HG03354 (cell line): Measurements from ENCODE around the gene NR3C2.
"Not testable (repeated sequence)": the region's sequence is repeated elsewhere in the genome, so short reads cannot be mapped to it uniquely, and the experiment has no call there.

Experiments
- ATAC-seq: cut with Tn5 transposase; IDR thresholded peaks from one replicate; pipeline ENCODE4 v1.9.1; 2021; ENCODE audit warnings: mild to moderate bottlenecking; ENCODE audit not compliant: unreplicated experiment, poor library complexity, severe bottlenecking

Gene NR3C2

GRCh38 chr4:148151806-148152205 lies 290.4 kb downstream of the NR3C2 start:
- ATAC-seq = no peak

- no peak for ATAC-seq
Measured at GRCh38 chr4:148145475-148145874, 296.7 kb downstream of the NR3C2 start.

GRCh38 chr4:148143174-148143573 lies 299.0 kb downstream of the NR3C2 start:
- no peak for ATAC-seq

GRCh38 chr4:148141501-148141900 lies 300.7 kb downstream of the NR3C2 start:
- no peak for ATAC-seq

GRCh38 chr4:148126825-148127224 lies 315.4 kb downstream of the NR3C2 start:
- no peak for ATAC-seq

- ATAC-seq = no peak
Measured at GRCh38 chr4:148124512-148124911, 317.7 kb downstream of the NR3C2 start.

- not testable (repeated sequence) for ATAC-seq
Measured at GRCh38 chr4:148123161-148123560, 319.1 kb downstream of the NR3C2 start.

- no peak for ATAC-seq
Measured at GRCh38 chr4:148120216-148120615, 322.0 kb downstream of the NR3C2 start.

GRCh38 chr4:148118633-148119032 lies 323.6 kb downstream of the NR3C2 start:
- ATAC-seq = no peak

GRCh38 chr4:148118179-148118578 lies 324.0 kb downstream of the NR3C2 start:
- ATAC-seq = no peak

- no peak for ATAC-seq
Measured at GRCh38 chr4:148116969-148117368, 325.2 kb downstream of the NR3C2 start.

GRCh38 chr4:148116264-148116663 lies 325.9 kb downstream of the NR3C2 start:
- ATAC-seq = no peak

- ATAC-seq = no peak
Measured at GRCh38 chr4:148114436-148114835, 327.8 kb downstream of the NR3C2 start.

GRCh38 chr4:148112231-148112982 lies 329.8 kb downstream of the NR3C2 start:
- ATAC-seq = no peak

- no peak for ATAC-seq
Measured at GRCh38 chr4:148110169-148110568, 332.0 kb downstream of the NR3C2 start.

- no peak for ATAC-seq
Measured at GRCh38 chr4:148109216-148109615, 333.0 kb downstream of the NR3C2 start.

- no peak for ATAC-seq
Measured at GRCh38 chr4:148108766-148109165, 333.4 kb downstream of the NR3C2 start.

GRCh38 chr4:148103597-148104355 lies 338.4 kb downstream of the NR3C2 start:
- ATAC-seq = no peak

- ATAC-seq = no peak
Measured at GRCh38 chr4:148101790-148102189, 340.4 kb downstream of the NR3C2 start.

- no peak for ATAC-seq
Measured at GRCh38 chr4:148101235-148101634, 341.0 kb downstream of the NR3C2 start.

GRCh38 chr4:148097801-148098200 lies 344.4 kb downstream of the NR3C2 start:
- ATAC-seq = no peak
